ENCODE measurements around the gene TMEM18.

DNA sequence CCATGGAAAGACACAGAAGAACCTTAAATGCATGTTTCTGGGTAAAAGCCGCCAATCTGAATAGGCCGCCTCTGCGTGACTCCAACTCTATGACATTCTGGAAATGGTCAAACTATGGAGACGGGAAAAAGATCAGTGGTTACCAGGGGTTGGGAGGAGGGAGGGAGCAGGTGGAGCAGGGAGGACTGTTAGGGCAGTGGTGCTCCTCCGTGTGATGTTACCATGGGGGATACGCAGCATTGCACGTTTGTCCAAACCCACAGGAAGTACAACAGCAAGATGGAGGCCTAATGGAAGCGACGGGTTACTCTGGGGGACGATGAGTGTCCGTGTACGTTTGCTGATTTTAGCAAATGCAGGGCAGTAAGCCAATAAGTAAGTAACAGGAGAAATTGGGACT, 17.2 kb downstream of the TMEM18 start:
- TF ChIP-seq RCOR1 (IDR thresholded peaks at IDR 0.05; ENCODE audit: low read length), result no peak
- TF ChIP-seq, protein P1, sequence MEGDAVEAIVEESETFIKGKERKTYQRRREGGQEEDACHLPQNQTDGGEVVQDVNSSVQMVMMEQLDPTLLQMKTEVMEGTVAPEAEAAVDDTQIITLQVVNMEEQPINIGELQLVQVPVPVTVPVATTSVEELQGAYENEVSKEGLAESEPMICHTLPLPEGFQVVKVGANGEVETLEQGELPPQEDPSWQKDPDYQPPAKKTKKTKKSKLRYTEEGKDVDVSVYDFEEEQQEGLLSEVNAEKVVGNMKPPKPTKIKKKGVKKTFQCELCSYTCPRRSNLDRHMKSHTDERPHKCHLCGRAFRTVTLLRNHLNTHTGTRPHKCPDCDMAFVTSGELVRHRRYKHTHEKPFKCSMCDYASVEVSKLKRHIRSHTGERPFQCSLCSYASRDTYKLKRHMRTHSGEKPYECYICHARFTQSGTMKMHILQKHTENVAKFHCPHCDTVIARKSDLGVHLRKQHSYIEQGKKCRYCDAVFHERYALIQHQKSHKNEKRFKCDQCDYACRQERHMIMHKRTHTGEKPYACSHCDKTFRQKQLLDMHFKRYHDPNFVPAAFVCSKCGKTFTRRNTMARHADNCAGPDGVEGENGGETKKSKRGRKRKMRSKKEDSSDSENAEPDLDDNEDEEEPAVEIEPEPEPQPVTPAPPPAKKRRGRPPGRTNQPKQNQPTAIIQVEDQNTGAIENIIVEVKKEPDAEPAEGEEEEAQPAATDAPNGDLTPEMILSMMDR (IDR thresholded peaks at IDR 0.05), result no peak
- TF ChIP-seq, protein P2, sequence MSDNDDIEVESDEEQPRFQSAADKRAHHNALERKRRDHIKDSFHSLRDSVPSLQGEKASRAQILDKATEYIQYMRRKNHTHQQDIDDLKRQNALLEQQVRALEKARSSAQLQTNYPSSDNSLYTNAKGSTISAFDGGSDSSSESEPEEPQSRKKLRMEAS (IDR thresholded peaks at IDR 0.05; ENCODE audit: low read depth), result no peak
- TF ChIP-seq CHD2 (IDR thresholded peaks at IDR 0.05; ENCODE audit: low read length, partially characterized antibody), result no peak

Measured in SK-N-SH (cell line).